Hematopoietic multipotent progenitor cell treated with erythropoietin and hydrocortisone succinate and interleukin-3 and kit ligand, for 17 days (in vitro differentiated cells): ENCODE results near the gene ANO3.

ENCODE experiments used
- DNase-seq: peaks from one replicate; pipeline ENCODE4 v3.0.0-alpha.2; 2015; ENCODE audit warnings: low spot score

Gene ANO3

DNA sequence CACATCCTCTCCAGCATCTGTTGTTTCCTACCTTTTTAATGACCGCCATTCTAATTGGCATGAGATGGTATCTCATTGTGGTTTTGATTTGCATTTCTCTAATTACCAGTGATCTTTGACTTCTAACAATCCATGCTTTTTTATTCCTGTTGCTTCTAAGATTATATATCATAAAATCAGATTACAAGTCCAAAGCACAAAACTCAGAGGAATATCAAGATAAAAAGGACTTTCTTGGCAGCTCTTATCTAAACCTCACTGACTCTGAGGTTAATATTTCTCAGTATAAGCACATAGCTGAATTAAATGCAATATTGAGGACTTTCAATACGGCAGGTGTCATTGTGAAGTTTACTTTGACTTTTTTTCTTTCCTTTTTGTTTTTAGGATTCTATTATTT lies 378.6 kb downstream of the ANO3 start:
- DNase-seq: no peak

DNA sequence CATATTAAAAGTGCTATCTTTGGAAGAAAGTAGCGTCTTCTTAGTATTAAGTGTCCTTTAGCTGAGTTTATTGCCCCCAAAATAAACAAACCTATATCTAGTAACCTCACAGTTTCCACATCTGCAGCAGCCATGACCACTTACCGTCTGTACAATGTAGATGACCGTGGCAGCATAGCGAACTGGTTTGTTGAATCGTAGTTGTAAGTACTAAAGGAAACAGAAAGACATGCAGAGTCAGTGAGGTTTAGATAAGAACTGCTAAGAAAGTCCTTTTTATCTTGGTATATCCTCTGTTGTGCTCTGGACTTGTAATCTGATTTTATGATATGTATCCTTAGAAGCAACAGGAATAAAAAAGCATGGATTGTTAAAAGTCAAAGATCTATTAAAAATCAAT lies 380.6 kb downstream of the ANO3 start:
- no peak for DNase-seq
